DLD1 (cell line): Measurements from ENCODE around the gene PTPRE.

Source experiments
- in situ Hi-C: cut with HindIII; loops from 2 replicates; pipeline ENCODE4 v1.10.0; 2017; ENCODE audit warnings: low sequenced_read_pairs

Gene PTPRE

GRCh38 chr10:128067691-128068397 lies 160.9 kb downstream of the PTPRE start:
- in situ Hi-C loops, result no loop called here

DNA sequence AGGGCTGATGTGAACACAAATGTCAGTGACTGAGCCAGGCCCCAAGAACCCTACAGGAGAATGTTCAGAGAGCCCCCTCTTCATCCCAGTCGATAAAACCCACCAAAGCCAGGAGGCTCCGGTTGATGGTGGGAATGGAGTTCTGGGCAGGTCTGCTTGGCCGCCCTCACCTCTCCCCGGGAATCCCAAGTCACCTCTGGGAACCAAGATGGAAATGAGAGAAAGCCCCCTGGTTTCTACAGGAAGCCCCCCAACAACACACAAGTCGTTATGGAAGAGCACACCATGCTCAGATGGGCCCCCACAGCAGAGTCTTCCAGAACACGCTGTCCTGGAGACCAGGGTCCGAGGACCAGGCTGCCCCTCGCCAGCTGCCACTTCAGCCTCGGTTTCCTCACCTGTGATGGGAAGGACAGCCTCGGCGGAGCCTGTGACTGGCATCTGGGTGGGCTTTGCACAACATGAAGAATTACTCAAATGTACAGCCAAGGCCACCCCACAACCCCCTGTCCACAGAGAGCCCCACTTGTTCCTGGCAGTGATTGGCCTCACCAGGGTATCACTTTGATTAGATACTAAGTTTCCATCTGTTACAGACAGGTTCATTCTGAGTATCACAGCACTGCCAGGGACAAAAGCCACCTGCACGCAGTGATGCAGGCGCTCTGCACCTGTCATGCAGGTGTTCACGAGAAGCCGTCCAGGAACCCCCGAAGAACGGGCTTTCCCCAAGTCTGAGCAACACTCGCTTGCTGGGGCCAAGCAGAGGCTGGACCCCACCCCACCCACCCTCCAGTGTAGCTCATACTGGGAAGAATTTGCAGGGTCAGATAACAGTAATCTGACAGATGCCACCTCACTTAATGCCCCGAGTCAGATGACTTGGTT lies 161.7 kb downstream of the PTPRE start:
- in situ Hi-C loops, result no loop called here

- in situ Hi-C loops, result no loop called here
These were observed 162.6 kb downstream of the PTPRE start for GRCh38 chr10:128069351-128070051.

DNA sequence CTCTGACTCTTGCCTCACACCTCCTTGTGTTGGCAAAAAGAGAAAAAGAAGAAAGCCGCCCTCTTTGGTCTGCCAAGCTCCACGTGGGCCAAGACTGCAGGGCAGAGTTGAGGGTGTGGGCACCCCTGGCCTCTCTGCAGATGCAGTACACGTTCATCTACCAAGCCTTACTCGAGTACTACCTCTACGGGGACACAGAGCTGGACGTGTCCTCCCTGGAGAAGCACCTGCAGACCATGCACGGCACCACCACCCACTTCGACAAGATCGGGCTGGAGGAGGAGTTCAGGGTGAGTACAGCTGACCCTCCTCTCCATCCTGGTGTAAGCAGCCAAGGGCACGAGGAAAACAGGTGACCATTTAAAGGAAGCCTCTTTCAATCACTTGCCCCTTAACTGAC lies 163.3 kb downstream of the PTPRE start:
- in situ Hi-C loops, result no loop called here

- in situ Hi-C loops, result no loop called here
These were observed 164.0 kb downstream of the PTPRE start for GRCh38 chr10:128070721-128071416.

GRCh38 chr10:128071417-128071782 lies 164.5 kb downstream of the PTPRE start:
- in situ Hi-C loops, result no loop called here

DNA sequence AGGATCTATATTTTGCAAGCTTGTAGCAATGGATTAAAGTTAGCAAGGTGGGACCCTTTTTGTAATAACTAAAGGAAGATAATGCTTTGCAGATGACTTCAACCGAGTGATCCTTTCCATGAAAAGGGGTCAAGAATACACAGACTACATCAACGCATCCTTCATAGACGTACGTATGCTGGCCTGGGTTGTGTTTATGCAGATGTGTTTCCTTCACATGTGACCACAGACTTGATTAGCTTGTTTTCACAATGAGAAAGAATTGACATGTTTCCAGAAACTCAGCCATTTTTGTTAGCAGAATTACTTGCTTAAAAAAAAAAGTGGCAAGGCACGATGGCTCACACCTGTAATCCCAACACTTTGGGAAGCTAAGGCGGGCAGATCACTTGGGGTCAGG lies 165.1 kb downstream of the PTPRE start:
- in situ Hi-C loops, result no loop called here

DNA sequence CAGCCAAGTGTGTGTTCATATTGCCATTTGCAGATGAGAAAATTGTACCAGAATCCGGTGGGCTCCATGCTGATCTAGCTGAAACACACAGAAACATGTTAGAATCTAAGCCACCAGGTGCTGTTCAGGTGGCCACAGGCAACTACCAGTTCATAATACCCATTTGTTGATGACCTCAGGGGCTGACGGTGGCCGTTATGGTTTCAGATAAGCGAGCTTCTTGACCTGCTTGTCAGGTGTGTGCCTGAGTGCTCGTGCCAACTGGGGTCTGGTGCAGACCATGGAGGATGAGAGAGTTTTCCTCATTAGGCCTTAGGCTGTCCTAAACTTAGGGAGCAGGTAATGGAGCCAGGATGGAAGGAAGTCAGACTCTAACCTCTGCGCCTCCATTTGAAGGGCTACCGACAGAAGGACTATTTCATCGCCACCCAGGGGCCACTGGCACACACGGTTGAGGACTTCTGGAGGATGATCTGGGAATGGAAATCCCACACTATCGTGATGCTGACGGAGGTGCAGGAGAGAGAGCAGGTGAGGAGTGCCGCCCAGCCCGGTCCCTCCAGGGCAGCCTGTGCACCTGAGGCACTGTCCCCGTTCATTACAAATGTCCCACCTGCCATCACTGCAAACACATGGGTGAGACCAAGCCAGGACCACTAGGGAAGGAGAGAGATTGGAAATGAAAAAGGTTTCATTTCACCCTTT lies 166.2 kb downstream of the PTPRE start:
- in situ Hi-C loops, result no loop called here

DNA sequence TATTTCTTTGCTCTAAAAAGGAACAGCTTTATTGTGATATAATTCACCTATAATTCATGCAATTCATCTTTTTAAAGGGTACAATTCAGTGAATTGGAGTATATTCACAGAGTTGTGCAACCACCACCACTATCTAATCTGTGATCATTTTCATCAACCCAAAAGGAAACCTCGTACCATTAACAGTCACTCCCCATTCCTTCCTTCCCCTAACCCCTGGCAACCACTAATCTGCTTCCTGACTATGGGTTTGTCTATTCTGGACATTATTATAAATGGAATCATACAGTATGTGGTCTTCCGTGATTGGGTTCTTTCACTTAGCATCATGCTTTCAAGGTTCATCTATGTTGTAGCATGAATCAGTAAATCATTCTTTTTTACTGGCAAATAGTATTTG lies 167.0 kb downstream of the PTPRE start:
- in situ Hi-C loops, result no loop called here

DNA sequence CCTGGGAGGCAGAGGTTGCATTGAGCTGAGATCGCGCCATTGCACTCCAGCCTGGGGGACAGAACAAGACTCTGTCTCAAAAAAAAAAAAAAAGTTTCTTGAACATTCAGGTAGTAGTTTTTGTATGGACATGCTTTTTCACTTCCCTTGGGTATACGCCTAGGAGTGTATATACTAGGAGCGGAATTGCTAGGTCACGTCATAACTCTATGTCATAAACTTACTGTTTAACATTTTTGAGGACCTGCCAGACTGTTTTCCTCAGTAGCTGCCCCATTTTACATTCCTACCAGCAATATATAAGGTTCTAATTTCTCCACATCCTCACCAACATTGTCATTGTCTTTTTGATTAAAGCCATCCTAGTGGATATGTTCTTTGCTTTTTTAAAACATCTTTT lies 167.7 kb downstream of the PTPRE start:
- in situ Hi-C loops, result no loop called here

GRCh38 chr10:128077155-128077875 lies 170.4 kb downstream of the PTPRE start:
- in situ Hi-C loops, result no loop called here

GRCh38 chr10:128078136-128078969 lies 171.4 kb downstream of the PTPRE start:
- in situ Hi-C loops, result no loop called here

DNA sequence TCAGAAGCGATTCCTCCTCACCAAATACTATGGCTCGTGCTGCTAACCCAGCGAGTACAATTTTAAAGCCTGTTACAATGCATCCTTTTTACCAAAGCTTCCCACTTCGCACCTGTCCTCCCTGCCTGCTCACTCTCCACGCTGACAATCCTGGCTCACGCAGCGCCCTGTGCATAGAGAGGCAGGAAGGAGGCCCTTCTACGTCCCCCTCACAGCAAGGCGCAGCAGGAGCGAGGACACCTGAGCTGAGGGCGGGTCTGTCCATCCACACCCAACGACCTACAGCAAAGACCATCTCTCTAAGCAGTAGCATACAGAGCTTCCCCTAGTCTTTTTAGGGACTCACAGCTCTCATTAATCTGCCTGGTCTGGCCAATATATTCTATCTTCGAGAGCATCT lies 173.3 kb downstream of the PTPRE start:
- in situ Hi-C loops, result no loop called here

DNA sequence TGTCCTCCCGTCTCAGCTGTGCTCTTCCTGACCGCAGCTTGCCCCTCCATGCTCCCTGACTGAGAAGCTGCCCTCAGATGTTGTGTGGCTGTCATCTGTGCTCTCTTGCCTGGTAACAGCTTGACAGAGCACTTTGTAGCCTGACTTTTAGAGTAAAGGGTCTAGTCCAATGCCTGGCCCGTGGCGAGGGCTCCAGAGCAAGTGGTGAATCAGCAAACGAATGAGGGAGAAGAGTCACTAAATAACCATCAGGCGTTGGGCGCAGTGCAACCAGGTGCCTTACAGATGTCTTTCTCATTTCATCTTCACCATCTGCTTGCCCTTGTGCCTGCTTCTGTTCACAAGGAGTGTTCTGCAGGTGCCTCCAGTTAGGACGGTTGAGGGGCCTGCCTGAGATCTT lies 173.7 kb downstream of the PTPRE start:
- in situ Hi-C loops, result no loop called here

- in situ Hi-C loops, result no loop called here
These were observed 174.3 kb downstream of the PTPRE start for GRCh38 chr10:128081222-128081621.

DNA sequence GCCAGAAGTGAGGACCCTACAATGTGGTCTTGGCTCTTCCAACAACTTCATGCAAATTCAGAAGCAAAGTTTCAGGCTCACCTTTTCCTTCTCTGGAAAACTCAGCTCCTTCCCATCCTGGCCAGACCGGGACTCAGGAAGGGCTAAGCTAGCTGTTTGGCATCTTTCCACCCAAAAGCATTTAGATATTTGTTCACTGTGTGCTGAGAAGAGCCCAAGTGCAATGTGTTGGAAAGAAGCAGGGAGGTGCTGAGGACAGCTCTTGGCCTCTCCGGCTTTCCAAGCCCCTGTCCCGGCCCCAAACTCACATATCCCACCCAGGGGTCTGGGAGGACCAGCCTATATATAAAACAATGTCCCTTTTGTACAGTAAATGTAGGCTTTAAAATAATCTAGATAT lies 174.8 kb downstream of the PTPRE start:
- in situ Hi-C loops, result no loop called here

DNA sequence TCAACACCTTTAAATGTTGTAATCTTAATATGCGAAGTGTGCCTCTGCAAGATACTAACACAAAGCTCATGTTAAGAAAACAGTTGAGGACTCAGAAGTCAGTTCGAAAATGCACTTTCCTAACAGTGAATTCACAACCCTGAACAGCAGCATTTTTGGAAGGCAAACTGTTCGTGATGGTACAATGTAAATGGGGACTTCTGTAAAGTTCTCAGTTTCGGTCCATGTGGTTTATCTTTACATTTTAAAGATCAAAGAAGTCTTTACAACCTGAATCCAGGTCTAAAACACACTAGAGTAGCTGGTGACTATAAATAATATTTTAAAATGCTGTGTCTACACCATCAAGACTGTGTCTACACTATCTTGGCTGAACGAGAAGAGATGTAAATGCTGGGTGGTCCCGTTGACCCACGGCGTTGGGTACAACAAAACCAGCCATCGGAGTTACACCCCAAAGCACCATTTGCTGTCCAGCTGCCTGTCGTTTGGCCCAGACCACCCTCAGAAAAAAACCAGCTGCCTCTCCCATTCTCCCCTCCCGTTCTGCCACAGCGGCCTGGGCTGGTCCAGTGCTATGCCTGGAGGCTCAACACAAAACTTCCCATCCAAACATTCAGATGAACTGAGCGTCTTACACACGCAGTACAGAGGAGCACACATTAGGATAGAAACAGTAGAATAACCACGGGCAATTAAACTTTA lies 176.4 kb downstream of the PTPRE start:
- in situ Hi-C loops, result no loop called here

- in situ Hi-C loops, result no loop called here
These were observed 177.5 kb downstream of the PTPRE start for GRCh38 chr10:128084364-128084763.
